HG02870 (cell line): ENCODE measurements around the gene PLTP.
"Not testable (repeated sequence)": the region's sequence is repeated elsewhere in the genome, so short reads cannot be mapped to it uniquely, and the experiment has no call there.

Experiments used
- ATAC-seq: cut with Tn5 transposase; IDR thresholded peaks from one replicate; pipeline ENCODE4 v1.9.1; 2021; ENCODE audit warnings: mild to moderate bottlenecking, moderate library complexity; ENCODE audit not compliant: unreplicated experiment

PLTP gene

GRCh38 chr20:45901332-45901731 lies 10.6 kb downstream of the PLTP start:
- ATAC-seq: not testable (repeated sequence)

- ATAC-seq: no peak
Observed at GRCh38 chr20:45899046-45899835, 12.7 kb downstream of the PLTP start.

- ATAC-seq: no peak
Observed at GRCh38 chr20:45898285-45898684, 13.7 kb downstream of the PLTP start.

- no peak for ATAC-seq
Observed at GRCh38 chr20:45897692-45898091, 14.3 kb downstream of the PLTP start.

GRCh38 chr20:45897289-45897688 lies 14.7 kb downstream of the PLTP start:
- no peak for ATAC-seq

GRCh38 chr20:45896641-45897161 lies 15.3 kb downstream of the PLTP start:
- ATAC-seq: no peak

- ATAC-seq: no peak
Observed at GRCh38 chr20:45894797-45895196, 17.2 kb downstream of the PLTP start.

- ATAC-seq: no peak
Observed at GRCh38 chr20:45893831-45894230, 18.1 kb downstream of the PLTP start.

- ATAC-seq: no peak
Observed at GRCh38 chr20:45892828-45893500, 19.0 kb downstream of the PLTP start.

GRCh38 chr20:45892049-45892825 lies 19.7 kb downstream of the PLTP start:
- no peak for ATAC-seq

GRCh38 chr20:45890985-45891983 lies 20.7 kb downstream of the PLTP start, which contains the start of the genes CTSA and NEURL2:
TSS of gene CTSA (plus strand) at chr20:45891335. CDS start at chr20:45891569, 234 bp downstream.
TSS of gene NEURL2 (minus strand) at chr20:45891208. CDS start at chr20:45890991, 217 bp downstream.
- ATAC-seq: peak; percentile 63

GRCh38 chr20:45890077-45890984 lies 21.6 kb downstream of the PLTP start:
- ATAC-seq: no peak

GRCh38 chr20:45888681-45889080 lies 23.3 kb downstream of the PLTP start:
- no peak for ATAC-seq

GRCh38 chr20:45887346-45887715 lies 24.6 kb downstream of the PLTP start, which contains the start of gene SPATA25:
TSS of gene SPATA25 (minus strand) at chr20:45887622. CDS start at chr20:45887590, 32 bp downstream.
- ATAC-seq: no peak

GRCh38 chr20:45886590-45887345 lies 25.2 kb downstream of the PLTP start:
- no peak for ATAC-seq

- ATAC-seq: no peak
Observed at GRCh38 chr20:45883100-45883469, 28.9 kb downstream of the PLTP start.

- ATAC-seq: no peak
Observed at GRCh38 chr20:45882469-45883099, 29.4 kb downstream of the PLTP start.
